Measurements from ENCODE around the gene SLC22A12. TPM values are rescaled to one million over a fixed set of nuclear protein-coding genes. Genes with fewer than 3 reads are reported as not detected.

Gene SLC22A12
- polyA plus RNA-seq, 1 of the 3 experiments (the other 2 are of a cell fraction) = not detected

DNA sequence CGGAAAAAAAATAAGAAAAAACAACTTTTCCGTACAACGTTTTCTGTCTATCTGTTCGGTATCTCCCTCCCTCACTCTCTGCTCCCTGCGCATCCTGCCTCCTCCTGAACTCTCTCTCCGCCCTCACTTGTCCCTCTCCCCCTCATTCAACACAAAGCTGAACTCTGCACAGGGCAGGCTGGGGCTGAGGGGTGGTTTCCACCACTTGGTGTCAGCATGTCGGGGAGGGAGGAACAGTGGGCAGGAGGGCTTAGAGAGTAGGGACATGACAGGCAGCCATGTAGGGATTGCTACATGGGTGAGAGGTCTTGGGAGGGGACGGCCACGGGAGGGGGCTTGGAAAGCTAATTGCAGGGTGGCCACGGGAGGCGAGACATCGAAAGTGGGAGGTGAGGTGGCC is 17.6 kb downstream of the SLC22A12 start:
- Histone ChIP-seq H3K27ac (ENCODE audit: low read depth in 2 of 2, low read length in 1 of 2) (no peak overlapping the region), H3K36me3 (replicated peaks in 1 of 2; ENCODE audit: control insufficient read depth in 1 of 2, insufficient read depth in 2 of 2, low read length in 1 of 2) (no peaks in the 10 kb centered on the region), H3K9me2 (no peaks in the 10 kb centered on the region), H3K27me3 (ENCODE audit: insufficient read depth) (0 out of 2 replicates have a peak, but pooled peaks cover 5% of the 10 kb centered on the region), H3K4me1 (ENCODE audit: control insufficient read depth in 1 of 2, insufficient read depth in 2 of 2, low read depth in 1 of 2, low read length in 1 of 2) (peaks cover 0 to 3% of the 10 kb centered on the region in 2 experiments; a peak in 1 of 4 replicates), H2AFZ (ENCODE audit: low read depth) (no peak overlapping the region), H3K9ac (no peak overlapping the region), H3K79me2 (ENCODE audit: insufficient read depth) (no peaks in the 10 kb centered on the region), H3K9me3 (no peaks in the 10 kb centered on the region), H3F3A (replicated peaks; ENCODE audit: insufficient read depth) (no peaks in the 10 kb centered on the region), H3K4me2 (no peak overlapping the region), H4K20me1 (ENCODE audit: insufficient read depth) (no peaks in the 10 kb centered on the region), H3K4me3 (ENCODE audit: low read depth in 2 of 2, low read length in 1 of 2) (no peak overlapping the region)
- WGBS (ENCODE audit: low lambda C conversion rate) = 70% methylated on average over 12 of the region's 12 CpGs
- DNase-seq = no peak
- CTCF ChIA-PET = no interaction called here
- no peak for TF ChIP-seq SIN3A (IDR thresholded peaks at IDR 0.05; ENCODE audit: borderline replicate concordance, low read depth, low read length)
- TF ChIP-seq EP300 (IDR thresholded peaks at IDR 0.05; ENCODE audit: borderline replicate concordance in 1 of 2, low read depth in 1 of 2, low read length in 1 of 2) = no peak
- no peak for TF ChIP-seq CHD2 (IDR thresholded peaks at IDR 0.05; ENCODE audit: low read length, partially characterized antibody)
- no peak for TF ChIP-seq RFX5 (IDR thresholded peaks at IDR 0.05; ENCODE audit: low read length)
- no peak for TF ChIP-seq YY1 (IDR thresholded peaks at IDR 0.05; ENCODE audit: low read depth)
- TF ChIP-seq MXI1 (IDR thresholded peaks at IDR 0.05; ENCODE audit: low read depth, low read length) = no peak
- no peak for TF ChIP-seq TAF1 (IDR thresholded peaks at IDR 0.05; ENCODE audit: borderline replicate concordance, low read depth, low read length)
- TF ChIP-seq GATA2 (CRISPR knock-in tag; IDR thresholded peaks at IDR 0.05) = no peak
- TF ChIP-seq, protein P1, sequence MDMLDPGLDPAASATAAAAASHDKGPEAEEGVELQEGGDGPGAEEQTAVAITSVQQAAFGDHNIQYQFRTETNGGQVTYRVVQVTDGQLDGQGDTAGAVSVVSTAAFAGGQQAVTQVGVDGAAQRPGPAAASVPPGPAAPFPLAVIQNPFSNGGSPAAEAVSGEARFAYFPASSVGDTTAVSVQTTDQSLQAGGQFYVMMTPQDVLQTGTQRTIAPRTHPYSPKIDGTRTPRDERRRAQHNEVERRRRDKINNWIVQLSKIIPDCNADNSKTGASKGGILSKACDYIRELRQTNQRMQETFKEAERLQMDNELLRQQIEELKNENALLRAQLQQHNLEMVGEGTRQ (IDR thresholded peaks at IDR 0.05; ENCODE audit: borderline replicate concordance, low read depth, low read length) = no peak
- no peak for TF ChIP-seq NRF1 (IDR thresholded peaks at IDR 0.05; ENCODE audit: low read depth, low read length)
- TF ChIP-seq, protein P2, sequence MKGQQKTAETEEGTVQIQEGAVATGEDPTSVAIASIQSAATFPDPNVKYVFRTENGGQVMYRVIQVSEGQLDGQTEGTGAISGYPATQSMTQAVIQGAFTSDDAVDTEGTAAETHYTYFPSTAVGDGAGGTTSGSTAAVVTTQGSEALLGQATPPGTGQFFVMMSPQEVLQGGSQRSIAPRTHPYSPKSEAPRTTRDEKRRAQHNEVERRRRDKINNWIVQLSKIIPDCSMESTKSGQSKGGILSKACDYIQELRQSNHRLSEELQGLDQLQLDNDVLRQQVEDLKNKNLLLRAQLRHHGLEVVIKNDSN (IDR thresholded peaks at IDR 0.05; ENCODE audit: borderline replicate concordance, low read depth) = no peak
- TF ChIP-seq, protein P3, sequence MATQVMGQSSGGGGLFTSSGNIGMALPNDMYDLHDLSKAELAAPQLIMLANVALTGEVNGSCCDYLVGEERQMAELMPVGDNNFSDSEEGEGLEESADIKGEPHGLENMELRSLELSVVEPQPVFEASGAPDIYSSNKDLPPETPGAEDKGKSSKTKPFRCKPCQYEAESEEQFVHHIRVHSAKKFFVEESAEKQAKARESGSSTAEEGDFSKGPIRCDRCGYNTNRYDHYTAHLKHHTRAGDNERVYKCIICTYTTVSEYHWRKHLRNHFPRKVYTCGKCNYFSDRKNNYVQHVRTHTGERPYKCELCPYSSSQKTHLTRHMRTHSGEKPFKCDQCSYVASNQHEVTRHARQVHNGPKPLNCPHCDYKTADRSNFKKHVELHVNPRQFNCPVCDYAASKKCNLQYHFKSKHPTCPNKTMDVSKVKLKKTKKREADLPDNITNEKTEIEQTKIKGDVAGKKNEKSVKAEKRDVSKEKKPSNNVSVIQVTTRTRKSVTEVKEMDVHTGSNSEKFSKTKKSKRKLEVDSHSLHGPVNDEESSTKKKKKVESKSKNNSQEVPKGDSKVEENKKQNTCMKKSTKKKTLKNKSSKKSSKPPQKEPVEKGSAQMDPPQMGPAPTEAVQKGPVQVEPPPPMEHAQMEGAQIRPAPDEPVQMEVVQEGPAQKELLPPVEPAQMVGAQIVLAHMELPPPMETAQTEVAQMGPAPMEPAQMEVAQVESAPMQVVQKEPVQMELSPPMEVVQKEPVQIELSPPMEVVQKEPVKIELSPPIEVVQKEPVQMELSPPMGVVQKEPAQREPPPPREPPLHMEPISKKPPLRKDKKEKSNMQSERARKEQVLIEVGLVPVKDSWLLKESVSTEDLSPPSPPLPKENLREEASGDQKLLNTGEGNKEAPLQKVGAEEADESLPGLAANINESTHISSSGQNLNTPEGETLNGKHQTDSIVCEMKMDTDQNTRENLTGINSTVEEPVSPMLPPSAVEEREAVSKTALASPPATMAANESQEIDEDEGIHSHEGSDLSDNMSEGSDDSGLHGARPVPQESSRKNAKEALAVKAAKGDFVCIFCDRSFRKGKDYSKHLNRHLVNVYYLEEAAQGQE (IDR thresholded peaks at IDR 0.05; ENCODE audit: low read depth, low read length) = no peak
- TF ChIP-seq TEAD4 (IDR thresholded peaks at IDR 0.05; ENCODE audit: borderline replicate concordance, insufficient read depth) = no peak
- no peak for TF ChIP-seq RXRA (IDR thresholded peaks at IDR 0.05; ENCODE audit: borderline replicate concordance, low read depth)
- TF ChIP-seq TCF12 (IDR thresholded peaks at IDR 0.05) = no peak
- TF ChIP-seq POLR2AphosphoS5 (IDR thresholded peaks at IDR 0.05; ENCODE audit: low read depth, low read length) = no peak
- TF ChIP-seq, protein P4, sequence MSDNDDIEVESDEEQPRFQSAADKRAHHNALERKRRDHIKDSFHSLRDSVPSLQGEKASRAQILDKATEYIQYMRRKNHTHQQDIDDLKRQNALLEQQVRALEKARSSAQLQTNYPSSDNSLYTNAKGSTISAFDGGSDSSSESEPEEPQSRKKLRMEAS (IDR thresholded peaks at IDR 0.05; ENCODE audit: low read depth) = no peak
- TF ChIP-seq RAD21 (IDR thresholded peaks at IDR 0.05; ENCODE audit: low read length) = no peak
- no peak for TF ChIP-seq FOXM1 (IDR thresholded peaks at IDR 0.05; ENCODE audit: low read depth)
- POLR2A ChIA-PET = no interaction called here
